Frontal cortex (tissue), 4 donors: ENCODE results near the gene CHN2. TPM values are rescaled to one million over a fixed set of nuclear protein-coding genes. Genes with fewer than 3 reads are reported as not detected.

Experiments
- DNase-seq, 2 donors: peaks; one replicate each; pipeline ENCODE4 v3.0.0; 2012; ENCODE audit warnings: low spot score in 2 of 2
- FAIRE-seq: peaks from 2 replicates; lab custom pipeline; 2012; peaks lifted over from hg19 to GRCh38; lab: Jason Lieb, UNC
- total RNA-seq: library from RNA; depleted of rRNA; stranded (reverse); fragments of >200 nt; gene quantifications from one replicate; pipeline ENCODE4 v1.2.3, GENCODE V29; 2014
- donor health status: control.
- donor health status: control.
- donor health status: control.

CHN2 gene
- total RNA-seq, 1 donor from 2014 or later: 96.6 TPM

DNA sequence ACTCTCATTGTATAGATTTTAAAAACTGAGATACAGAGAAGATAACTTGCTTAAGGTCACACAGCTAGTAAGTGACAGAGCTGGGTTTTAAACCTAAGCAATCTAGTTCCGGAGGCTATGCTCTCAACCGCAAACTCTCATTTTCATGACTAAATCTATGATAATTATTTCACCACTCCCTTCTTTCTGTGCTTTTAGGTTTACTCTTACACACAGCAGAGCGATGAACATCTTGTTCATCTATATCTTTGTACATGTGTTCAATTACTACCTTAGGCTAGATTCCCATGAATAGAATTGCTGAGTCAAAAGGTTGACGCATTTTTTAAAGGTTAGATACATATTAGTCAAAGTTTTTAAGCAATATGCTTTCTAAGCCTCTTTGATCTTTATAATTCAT, 154.8 kb downstream of the CHN2 start:
- FAIRE-seq (no peak), DNase-seq (no peak)

- DNase-seq: no peak
Measured at GRCh38 chr7:29350351-29350750, 155.8 kb downstream of the CHN2 start.

DNA sequence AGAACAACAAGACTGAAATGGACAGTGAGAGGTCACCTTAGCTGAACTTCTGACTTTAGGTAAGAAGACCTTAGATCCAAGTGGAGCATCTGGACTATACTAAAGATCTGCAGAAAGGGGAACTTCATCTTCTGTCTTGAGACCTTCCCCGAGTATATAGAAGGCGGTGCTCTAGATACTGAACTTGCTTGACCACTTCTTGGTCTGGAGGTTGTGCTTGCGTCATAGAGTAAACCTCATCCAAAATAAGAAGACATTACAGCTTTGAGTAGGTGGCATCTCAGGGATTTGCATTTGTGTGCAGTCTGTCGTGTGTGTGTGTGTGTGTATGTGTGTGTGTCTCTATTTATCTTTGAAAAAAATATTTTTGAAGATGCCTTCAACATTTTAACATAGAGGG, 157.5 kb downstream of the CHN2 start:
- DNase-seq: no peak
- FAIRE-seq: no peak

More at GRCh38 chr7:29350351-29350750, 155.8 kb downstream of the CHN2 start:
- FAIRE-seq: no peak

DNA sequence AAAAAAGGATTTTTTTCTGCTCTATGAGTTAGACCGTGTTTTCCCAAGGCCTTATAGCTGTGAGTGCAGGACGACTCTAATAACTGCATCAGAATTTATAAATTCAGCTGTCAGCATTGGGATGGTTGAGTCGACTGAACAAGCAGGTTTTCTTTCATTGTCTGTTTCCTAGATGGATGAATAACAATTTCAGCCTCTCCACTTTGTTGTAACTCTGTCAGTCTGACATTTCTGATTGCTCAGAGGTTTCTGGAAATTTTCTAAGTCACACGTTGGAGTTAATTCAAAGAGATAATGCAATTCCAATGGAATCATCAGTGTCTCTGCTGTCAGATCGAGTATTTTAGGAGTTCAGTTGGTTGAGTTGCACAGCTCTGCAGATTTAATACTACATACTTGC, 159.2 kb downstream of the CHN2 start:
- FAIRE-seq: no peak

GRCh38 chr7:29354340-29354739, 159.8 kb downstream of the CHN2 start:
- no peak for DNase-seq
- FAIRE-seq: no peak

More for the DNA sequence above, 159.2 kb downstream of the CHN2 start:
- no peak for DNase-seq

GRCh38 chr7:29355388-29355787, 160.8 kb downstream of the CHN2 start:
- DNase-seq (no peak), FAIRE-seq (no peak)

DNA sequence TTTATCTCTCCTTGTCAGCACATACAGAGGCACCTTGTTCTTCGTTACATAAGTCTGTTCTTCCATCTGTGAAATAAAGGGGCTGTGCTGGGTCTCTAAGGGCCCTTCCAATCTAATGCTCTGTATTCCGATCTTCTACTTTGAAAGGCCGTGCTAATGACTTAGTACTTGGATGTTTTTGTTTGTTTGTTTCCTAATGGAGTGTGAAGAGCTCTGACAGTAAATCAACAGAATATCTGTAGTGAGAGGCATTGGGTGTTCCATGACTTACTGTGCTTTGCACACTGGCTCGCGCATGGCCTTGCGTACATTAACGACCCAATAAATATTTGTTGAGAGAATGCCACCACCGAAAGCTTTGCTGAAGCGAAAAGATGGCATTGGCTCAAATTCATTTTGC, 162.1 kb downstream of the CHN2 start:
- DNase-seq (no peak), FAIRE-seq (no peak)

- no peak for DNase-seq
- no peak for FAIRE-seq
Measured at GRCh38 chr7:29359482-29360093, 165.0 kb downstream of the CHN2 start.

DNA sequence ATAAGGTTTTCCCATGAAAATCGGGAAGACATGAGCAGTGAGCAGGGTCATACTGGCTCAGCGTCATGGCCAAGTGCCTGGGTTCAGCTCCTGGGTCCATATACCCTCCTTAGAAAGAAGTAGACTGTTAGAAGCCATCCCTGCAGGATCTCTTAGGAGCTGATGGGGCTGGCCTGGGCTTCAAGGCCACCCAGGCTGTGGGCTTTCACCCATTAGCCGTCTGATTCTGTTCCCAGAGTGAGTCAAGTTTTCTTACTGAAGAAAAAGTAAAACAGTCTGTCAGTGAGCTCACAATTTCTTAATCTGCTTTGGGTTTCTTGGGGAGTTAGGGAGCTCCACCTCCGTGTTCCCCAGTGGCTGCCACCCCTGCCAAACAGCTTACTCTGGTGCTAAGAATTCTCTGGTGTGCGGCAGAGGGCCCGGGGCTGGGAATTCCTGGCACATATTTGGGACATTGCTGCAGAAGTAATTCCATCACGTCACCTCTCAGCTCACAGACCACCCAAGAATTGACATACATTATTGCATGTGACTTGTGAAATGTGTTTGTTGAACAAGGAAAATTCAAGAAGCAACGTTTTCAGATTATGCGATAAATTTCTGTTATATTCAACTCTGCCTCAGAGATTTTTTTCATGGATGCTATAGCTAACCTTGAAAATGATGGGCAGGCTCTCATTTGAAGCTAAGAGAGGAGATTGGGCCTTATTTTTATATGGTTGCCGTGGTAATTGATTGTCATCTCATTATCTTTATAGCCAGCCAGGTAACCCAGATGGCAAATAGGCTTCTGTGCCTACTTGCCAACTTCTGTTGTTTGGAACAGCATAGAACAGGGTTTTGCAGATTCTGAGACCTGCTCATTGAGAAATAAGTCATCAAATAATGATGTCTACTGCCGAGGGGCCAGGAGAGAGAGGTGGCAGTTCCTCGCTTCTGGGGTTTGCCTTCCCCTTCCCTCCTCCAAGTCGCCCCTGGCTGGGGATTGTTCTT, 166.4 kb downstream of the CHN2 start:
- no peak for FAIRE-seq
- no peak for DNase-seq

- DNase-seq: no peak
- no peak for FAIRE-seq
Measured at GRCh38 chr7:29362380-29362779, 167.8 kb downstream of the CHN2 start.

GRCh38 chr7:29363636-29364425, 169.3 kb downstream of the CHN2 start:
- no peak for FAIRE-seq
- DNase-seq: no peak

GRCh38 chr7:29364661-29365060, 170.1 kb downstream of the CHN2 start:
- DNase-seq: no peak
- FAIRE-seq: no peak

- no peak for FAIRE-seq
Measured at GRCh38 chr7:29365423-29365822, 170.8 kb downstream of the CHN2 start.

DNA sequence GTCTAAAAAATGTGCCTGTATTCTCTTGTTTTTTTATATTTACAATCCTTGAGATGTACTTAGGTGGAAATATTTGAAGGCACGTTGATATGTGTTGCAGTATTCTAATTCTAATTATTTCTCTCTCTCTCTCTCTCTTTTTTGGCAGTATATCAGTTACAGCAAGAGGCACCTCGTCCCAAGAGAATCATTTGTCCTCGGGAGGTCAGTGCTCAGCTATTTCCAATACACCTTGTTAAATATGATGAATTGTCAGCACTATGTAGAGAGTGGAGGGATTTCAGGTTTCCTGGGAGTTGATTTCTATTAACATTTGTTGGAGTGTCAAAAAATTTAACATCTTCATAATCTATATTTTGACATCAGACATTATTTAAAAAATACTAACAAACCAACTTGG, 173.2 kb downstream of the CHN2 start:
- no peak for DNase-seq
- FAIRE-seq: no peak

More at GRCh38 chr7:29365423-29365822, 170.8 kb downstream of the CHN2 start:
- no peak for DNase-seq

DNA sequence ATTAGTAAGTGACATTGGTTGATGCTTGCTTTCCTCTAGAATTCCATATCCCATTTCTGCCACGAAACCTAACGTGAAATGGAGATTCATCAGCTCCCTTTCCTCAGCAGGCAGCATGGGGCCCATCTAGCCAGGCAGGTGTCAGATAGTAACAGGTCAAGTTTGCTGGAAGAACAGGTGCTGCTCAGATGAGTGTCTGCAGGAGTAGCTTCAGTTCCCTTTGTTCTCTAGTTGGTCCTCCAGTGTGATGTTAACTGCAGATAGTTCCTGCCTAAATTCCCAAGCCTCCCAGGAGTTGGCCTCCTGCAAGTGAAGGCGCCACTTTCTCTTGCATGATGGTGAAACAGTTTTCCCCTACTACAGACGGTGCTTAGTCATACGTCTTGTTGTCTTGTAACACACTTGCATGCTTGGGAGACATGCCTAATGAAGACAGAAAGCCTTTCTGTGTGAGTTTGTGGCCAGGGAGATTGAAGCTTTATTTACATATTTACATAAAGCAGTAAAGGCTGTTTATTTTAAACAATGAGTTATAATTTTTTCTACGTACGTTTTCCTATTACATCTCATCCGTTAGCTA, 175.4 kb downstream of the CHN2 start:
- DNase-seq (no peak), FAIRE-seq (no peak)

GRCh38 chr7:29370531-29371314, 176.1 kb downstream of the CHN2 start:
- no peak for FAIRE-seq

GRCh38 chr7:29371472-29371871, 176.9 kb downstream of the CHN2 start:
- no peak for FAIRE-seq
- no peak for DNase-seq

More at GRCh38 chr7:29370531-29371314, 176.1 kb downstream of the CHN2 start:
- DNase-seq: no peak

GRCh38 chr7:29372351-29373090, 177.9 kb downstream of the CHN2 start:
- DNase-seq (no peak), FAIRE-seq (no peak)
